Epithelial cell of prostate (primary cell): ENCODE data around the gene LHFPL4.

Source experiments
- DNase-seq: peaks from one replicate; pipeline ENCODE4 v3.0.0-alpha.2; 2011; ENCODE audit warnings: low read depth, low spot score
- H3K27ac ChIP-seq: fragments of 450-650 bp; 2 replicates; pipeline ENCODE4 v1.5.1; 2017; ENCODE audit warnings: mild to moderate bottlenecking

Gene LHFPL4

GRCh38 chr3:9485248-9485647, 68.4 kb downstream of the LHFPL4 start:
- H3K27ac ChIP-seq, result no peak overlapping the region
- no peak for DNase-seq

GRCh38 chr3:9480265-9480664, 73.4 kb downstream of the LHFPL4 start:
- no peak overlapping the region for H3K27ac ChIP-seq
- no peak for DNase-seq

GRCh38 chr3:9476935-9477334, 76.7 kb downstream of the LHFPL4 start:
- no peak for DNase-seq
- H3K27ac ChIP-seq, result no peak overlapping the region

GRCh38 chr3:9474482-9474881, 79.1 kb downstream of the LHFPL4 start:
- H3K27ac ChIP-seq, result no peak overlapping the region
- DNase-seq, result no peak

GRCh38 chr3:9473496-9474065, 80.0 kb downstream of the LHFPL4 start:
- H3K27ac ChIP-seq, result no peak overlapping the region
- DNase-seq, result no peak

- no peak overlapping the region for H3K27ac ChIP-seq
- no peak for DNase-seq
Observed at GRCh38 chr3:9469986-9470385, 83.6 kb downstream of the LHFPL4 start.

- DNase-seq, result no peak
- no peak overlapping the region for H3K27ac ChIP-seq
Observed at GRCh38 chr3:9468460-9468859, 85.2 kb downstream of the LHFPL4 start.

GRCh38 chr3:9467451-9467850, 86.2 kb downstream of the LHFPL4 start:
- no peak for DNase-seq
- H3K27ac ChIP-seq, result no peak overlapping the region

- no peak for DNase-seq
- H3K27ac ChIP-seq, result no peak overlapping the region
Observed at GRCh38 chr3:9455596-9456131, 98.0 kb downstream of the LHFPL4 start.

GRCh38 chr3:9452417-9452816, 101.2 kb downstream of the LHFPL4 start:
- H3K27ac ChIP-seq, result no peak overlapping the region
- no peak for DNase-seq

- no peak for DNase-seq
- H3K27ac ChIP-seq, result no peak overlapping the region
Observed at GRCh38 chr3:9450991-9451390, 102.6 kb downstream of the LHFPL4 start.

GRCh38 chr3:9450126-9450525, 103.5 kb downstream of the LHFPL4 start:
- H3K27ac ChIP-seq, result no peak overlapping the region

GRCh38 chr3:9448643-9449042, 105.0 kb downstream of the LHFPL4 start:
- DNase-seq, result no peak
- no peak overlapping the region for H3K27ac ChIP-seq

More at GRCh38 chr3:9450126-9450525, 103.5 kb downstream of the LHFPL4 start:
- DNase-seq, result no peak
